AG08396 (cell line): ENCODE measurements around the gene KCNH5.

ENCODE experiments used
- DNase-seq: peaks from one replicate; pipeline ENCODE4 v3.0.0; 2012; ENCODE audit warnings: low spot score, mixed read lengths

The KCNH5 gene, protein sequence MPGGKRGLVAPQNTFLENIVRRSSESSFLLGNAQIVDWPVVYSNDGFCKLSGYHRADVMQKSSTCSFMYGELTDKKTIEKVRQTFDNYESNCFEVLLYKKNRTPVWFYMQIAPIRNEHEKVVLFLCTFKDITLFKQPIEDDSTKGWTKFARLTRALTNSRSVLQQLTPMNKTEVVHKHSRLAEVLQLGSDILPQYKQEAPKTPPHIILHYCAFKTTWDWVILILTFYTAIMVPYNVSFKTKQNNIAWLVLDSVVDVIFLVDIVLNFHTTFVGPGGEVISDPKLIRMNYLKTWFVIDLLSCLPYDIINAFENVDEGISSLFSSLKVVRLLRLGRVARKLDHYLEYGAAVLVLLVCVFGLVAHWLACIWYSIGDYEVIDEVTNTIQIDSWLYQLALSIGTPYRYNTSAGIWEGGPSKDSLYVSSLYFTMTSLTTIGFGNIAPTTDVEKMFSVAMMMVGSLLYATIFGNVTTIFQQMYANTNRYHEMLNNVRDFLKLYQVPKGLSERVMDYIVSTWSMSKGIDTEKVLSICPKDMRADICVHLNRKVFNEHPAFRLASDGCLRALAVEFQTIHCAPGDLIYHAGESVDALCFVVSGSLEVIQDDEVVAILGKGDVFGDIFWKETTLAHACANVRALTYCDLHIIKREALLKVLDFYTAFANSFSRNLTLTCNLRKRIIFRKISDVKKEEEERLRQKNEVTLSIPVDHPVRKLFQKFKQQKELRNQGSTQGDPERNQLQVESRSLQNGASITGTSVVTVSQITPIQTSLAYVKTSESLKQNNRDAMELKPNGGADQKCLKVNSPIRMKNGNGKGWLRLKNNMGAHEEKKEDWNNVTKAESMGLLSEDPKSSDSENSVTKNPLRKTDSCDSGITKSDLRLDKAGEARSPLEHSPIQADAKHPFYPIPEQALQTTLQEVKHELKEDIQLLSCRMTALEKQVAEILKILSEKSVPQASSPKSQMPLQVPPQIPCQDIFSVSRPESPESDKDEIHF

GRCh38 chr14:63045234-63045611 is at the start of gene KCNH5:
KCNH5 (minus strand) TSS chr14:63045458; CDS start chr14:63045186, 272 bp downstream.
- peak; percentile 80 for DNase-seq

- DNase-seq = no peak
Measured at GRCh38 chr14:63091394-63091996, 46.2 kb upstream of the KCNH5 start.

GRCh38 chr14:63088865-63089264 is 43.6 kb upstream of the KCNH5 start:
- DNase-seq = no peak

DNA sequence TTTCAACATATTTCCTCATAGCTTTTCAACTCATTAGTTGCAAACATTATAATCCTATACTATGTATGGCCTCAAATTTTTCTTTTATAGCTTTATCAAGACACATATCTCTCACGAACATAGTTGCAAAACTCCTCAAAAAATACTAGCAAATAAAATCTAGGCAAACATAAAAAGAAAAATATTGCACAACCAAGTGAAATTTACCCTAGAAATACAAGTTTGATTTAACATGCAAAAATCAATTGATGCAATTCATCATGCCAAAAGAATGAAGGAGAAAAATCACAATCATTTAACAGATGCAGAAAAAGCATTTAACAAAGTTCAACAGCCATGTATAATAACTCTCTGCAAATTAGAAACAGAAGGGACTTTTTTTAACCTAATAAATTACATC is 33.3 kb upstream of the KCNH5 start:
- no peak for DNase-seq

DNA sequence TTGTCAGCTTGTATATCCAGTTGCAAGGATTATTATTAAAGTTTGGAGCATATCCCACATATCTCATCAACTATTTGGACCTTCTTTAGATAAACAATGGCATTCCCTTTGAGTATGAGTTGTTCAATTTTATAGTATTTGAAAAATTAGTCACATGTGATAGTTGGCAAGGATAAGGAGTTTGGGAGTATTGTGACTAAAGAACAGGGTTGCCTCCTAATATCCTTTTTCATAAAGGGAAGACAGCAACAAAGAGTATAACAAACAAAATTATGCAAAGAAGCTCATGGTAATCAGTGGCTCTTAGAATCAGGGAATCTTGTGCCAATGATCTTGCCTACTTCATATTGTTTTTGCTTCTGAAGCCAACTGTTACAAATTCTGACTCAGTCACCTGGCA is 31.2 kb upstream of the KCNH5 start:
- no peak for DNase-seq

GRCh38 chr14:63055631-63056030 is 10.4 kb upstream of the KCNH5 start:
- DNase-seq = no peak

DNA sequence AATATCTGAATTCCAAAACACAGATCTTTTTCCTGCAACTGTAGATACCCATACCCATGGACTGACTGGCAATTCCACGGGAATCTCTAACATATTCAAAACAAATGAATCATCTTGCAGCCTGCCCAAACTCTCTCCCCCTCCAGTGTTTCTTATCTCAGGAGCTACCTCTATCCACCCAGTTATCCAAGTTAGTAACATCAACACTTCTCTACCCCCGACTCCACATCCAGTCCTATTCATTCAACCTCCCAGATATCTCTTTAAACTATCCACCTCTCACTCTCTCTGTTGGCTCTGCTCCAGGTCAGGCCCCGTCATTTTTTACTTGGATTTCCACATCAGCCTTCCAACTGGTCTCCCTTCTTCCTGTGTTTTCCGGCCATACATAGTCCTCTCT is 6.7 kb upstream of the KCNH5 start:
- DNase-seq = no peak

- DNase-seq = no peak
Measured at GRCh38 chr14:63051301-63051700, 6.0 kb upstream of the KCNH5 start.

GRCh38 chr14:63050694-63051093 is 5.4 kb upstream of the KCNH5 start:
- no peak for DNase-seq

GRCh38 chr14:63046339-63047268 is 1.3 kb upstream of the KCNH5 start:
- no peak for DNase-seq

- DNase-seq = peak; percentile 64
Measured at GRCh38 chr14:63045612-63046320, 508 bp upstream of the KCNH5 start.

DNA sequence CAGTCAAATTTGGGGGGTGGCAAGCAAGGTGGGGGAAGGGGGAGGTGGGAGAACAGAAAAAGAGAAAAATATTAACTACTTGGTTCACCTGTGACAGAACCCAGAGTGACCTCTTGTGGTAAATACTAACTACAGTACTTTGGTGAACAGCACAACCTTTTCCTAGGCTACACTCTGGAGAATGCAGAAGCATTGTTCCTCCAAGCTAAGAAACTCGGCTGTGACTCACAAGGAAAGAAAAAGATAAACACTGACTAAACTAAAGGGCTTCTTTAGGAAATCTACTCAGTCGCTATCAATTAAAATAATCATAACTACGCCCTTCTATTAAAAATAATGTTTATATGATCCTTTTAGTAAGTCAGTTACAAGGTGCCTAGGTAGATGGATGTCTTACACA is 5.4 kb downstream of the KCNH5 start:
- peak; percentile 39 for DNase-seq

- DNase-seq = no peak
Measured at GRCh38 chr14:63032641-63033040, 12.6 kb downstream of the KCNH5 start.

DNA sequence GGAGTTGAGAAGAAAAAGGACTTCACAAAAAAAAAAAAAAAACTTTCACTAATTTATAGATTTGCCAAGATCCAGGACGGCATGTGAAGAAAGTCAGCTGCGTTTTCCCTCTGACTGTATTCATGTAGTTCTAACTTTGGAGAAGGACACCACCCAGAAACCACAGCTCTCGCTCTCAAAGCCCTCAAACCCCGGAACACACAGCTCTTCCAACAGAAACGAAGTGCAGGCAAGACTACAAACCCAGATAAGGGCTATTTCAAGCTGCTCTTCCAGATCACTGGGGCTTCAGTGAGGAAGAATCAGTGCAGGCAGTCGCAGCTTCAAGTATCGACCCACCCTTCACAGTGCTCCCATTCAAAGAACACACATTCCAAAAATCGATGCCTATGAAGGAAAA is 13.2 kb downstream of the KCNH5 start:
- DNase-seq = no peak

DNA sequence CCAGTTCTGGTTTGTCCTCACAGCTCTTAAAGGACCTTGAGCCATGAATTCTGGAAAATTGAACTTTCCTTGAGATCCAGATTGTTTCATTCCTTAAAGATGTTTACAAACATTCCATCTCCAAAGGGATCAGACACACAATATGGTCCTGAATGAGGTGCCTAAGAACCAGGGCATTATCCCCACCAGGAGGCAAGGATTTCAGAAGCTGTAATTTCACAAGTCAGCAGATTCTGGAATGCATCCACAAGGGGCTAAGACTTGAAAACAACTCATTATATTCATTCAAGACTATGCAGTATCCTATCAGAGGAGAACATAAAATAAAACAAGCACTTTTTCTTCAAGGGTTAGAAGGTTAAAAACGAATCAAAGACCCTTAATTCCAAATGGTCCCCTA is 15.1 kb downstream of the KCNH5 start:
- DNase-seq = no peak

DNA sequence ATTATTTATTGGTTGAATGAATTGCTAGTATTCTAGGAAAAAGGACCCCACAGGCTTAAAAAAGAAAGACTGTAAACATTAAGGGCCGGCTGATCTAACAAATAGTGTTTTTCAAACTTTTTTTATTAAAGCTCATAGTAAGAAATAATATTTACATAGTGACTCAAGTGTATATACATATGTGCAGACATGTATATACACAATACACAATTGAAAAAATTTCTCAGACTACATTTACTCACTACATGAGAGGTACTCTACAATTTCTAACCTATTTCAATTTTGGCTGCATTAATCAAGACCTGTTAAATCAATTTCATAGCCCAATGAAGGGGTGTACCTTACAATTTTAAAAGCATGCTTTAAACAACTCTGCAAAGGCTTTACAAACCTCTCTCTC is 17.5 kb downstream of the KCNH5 start:
- DNase-seq = no peak

DNA sequence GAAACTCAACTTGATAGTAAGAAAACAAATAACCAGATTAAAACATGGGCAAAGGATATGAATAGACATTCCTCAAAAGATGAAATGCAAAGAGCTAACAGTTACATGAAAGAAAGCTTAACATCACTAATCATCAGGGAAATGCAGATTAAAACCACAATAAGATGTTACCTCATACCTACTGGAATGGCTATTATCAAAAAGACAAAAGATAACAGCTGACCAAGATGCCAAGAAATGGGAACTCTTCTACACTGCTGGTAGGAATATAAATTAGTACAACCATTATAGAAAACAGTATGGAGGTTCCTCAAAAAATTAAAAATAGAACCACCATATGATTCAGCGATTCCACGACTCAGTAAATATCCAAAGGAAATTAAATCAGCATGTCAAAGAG is 18.8 kb downstream of the KCNH5 start:
- no peak for DNase-seq

- DNase-seq = no peak
Measured at GRCh38 chr14:63014621-63015020, 30.6 kb downstream of the KCNH5 start.

DNA sequence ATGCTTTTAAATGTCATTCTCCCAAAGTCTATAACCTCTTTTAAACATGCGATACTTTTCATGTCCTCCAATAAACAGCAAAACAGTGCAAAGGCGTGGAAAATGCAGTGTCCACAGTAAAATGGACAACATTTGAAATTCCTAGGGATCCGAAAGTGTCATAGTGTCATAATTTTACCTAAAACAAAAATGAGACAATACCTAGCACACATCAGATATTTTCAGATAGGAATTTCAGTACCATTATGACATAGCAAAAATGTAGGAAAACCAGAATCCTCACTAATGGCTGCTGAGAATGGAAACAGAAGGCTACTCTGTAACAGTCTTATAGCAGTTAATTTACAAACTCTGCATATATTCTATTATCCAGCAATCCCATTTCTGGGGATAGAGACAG is 33.1 kb downstream of the KCNH5 start:
- DNase-seq = no peak

GRCh38 chr14:63011623-63012022 is 33.6 kb downstream of the KCNH5 start:
- no peak for DNase-seq

DNA sequence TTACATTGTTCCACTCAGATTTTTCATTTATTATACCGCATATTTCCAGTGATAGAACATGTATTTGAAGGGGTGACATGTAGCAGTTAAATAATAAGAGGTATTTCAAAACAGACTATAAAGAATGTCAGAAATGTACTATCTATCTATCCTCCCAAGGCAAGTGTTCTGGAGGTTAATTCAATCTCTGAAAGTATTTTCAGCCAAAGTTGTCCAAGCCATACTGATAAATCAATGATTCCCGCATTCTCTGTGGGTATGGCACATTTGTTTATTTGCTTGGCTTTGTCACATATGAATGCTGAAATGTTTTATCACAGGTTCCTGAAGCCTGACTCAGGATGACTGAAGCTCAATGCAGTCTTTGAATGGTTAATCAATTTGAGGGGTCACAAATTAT is 35.8 kb downstream of the KCNH5 start:
- no peak for DNase-seq
